SK-N-SH (cell line): ENCODE results near the gene NRCAM. TPM values are rescaled to one million over a fixed set of nuclear protein-coding genes. Genes with fewer than 3 reads are reported as not detected.

Experiments
- CTCF ChIA-PET: fragments of 300-600, 350-600 bp; formaldehyde crosslinking; extraction: SDS; loops from one replicate; lab custom pipeline; 2021; lab: Yijun Ruan, JAX
- POLR2A ChIA-PET: fragments of 350-600 bp; sonication (Branson Sonifier 250); formaldehyde crosslinking; extraction: SDS; loops from one replicate; lab custom pipeline; 2020; ENCODE audit warnings: antibody characterized with exemption, inconsistent platforms; lab: Yijun Ruan, JAX
- DNase-seq: peaks from one replicate; pipeline ENCODE4 v3.0.0; 2012
- H2AFZ ChIP-seq: fragments of 200-600 bp; sonication (generic); 2 replicates; pipeline ENCODE4 v1.8.1; 2016; ENCODE audit warnings: antibody characterized with exemption, mild to moderate bottlenecking, low read depth
- H3F3A ChIP-seq: fragments of 200-600 bp; sonication (generic); replicated peaks from 2 replicates; pipeline ENCODE3; 2016; ENCODE audit warnings: antibody characterized with exemption, mild to moderate bottlenecking; ENCODE audit not compliant: insufficient read depth
- H3K27ac ChIP-seq, 2 experiments: fragments of 200-500 bp in 1 of 2; fragments of 200-600 bp in 1 of 2; sonication (Bioruptor generic) in 1 of 2; sonication (generic), shearing (Covaris generic) in 1 of 2; 2 replicates each; pipeline versions ENCODE4 v1.5.1 to v1.6.1; 2014 to 2016; ENCODE audit warnings: low read depth in 2 of 2, inconsistent platforms in 1 of 2, low read length in 1 of 2, mild to moderate bottlenecking in 1 of 2, mixed read lengths in 1 of 2
- H3K27me3 ChIP-seq: fragments of 200-600 bp; sonication (generic), shearing (Covaris generic); 2 replicates; pipeline ENCODE4 v1.6.1; 2016; ENCODE audit warnings: mixed run types; ENCODE audit not compliant: insufficient read depth
- H3K36me3 ChIP-seq, 2 experiments: fragments of 200-500 bp in 1 of 2; fragments of 200-600 bp in 1 of 2; sonication (Bioruptor generic) in 1 of 2; sonication (generic) in 1 of 2; replicated peaks in 1 of 2; 2 replicates each; pipeline versions ENCODE3 to v1.5.1; 2014 to 2016; ENCODE audit warnings: low read length in 1 of 2, mild to moderate bottlenecking in 1 of 2; ENCODE audit not compliant: insufficient read depth in 2 of 2, control insufficient read depth in 1 of 2
- H3K4me1 ChIP-seq, 2 experiments: fragments of 200-500 bp in 1 of 2; fragments of 200-600 bp in 1 of 2; sonication (Bioruptor generic) in 1 of 2; sonication (generic), shearing (Covaris generic) in 1 of 2; 2 replicates each; pipeline versions ENCODE4 v1.5.1 to v1.6.1; 2014 to 2016; ENCODE audit warnings: low read depth in 1 of 2, low read length in 1 of 2, mixed run types in 1 of 2; ENCODE audit not compliant: insufficient read depth in 2 of 2, control insufficient read depth in 1 of 2
- H3K4me2 ChIP-seq: fragments of 200-600 bp; sonication (generic), shearing (Covaris generic); 2 replicates; pipeline ENCODE4 v1.6.1; 2017; ENCODE audit warnings: mixed run types
- H3K4me3 ChIP-seq, 2 experiments: fragments of 200-500 bp in 1 of 2; fragments of 200-600 bp in 1 of 2; sonication (Bioruptor generic) in 1 of 2; sonication (generic), shearing (Covaris generic) in 1 of 2; 2 replicates each; pipeline versions ENCODE4 v1.5.1 to v1.8.1; 2014 to 2016; ENCODE audit warnings: low read depth in 2 of 2, inconsistent platforms in 1 of 2, low read length in 1 of 2, mild to moderate bottlenecking in 1 of 2, mixed read lengths in 1 of 2, moderate library complexity in 1 of 2
- H3K79me2 ChIP-seq: fragments of 200-600 bp; sonication (generic); 2 replicates; pipeline ENCODE4 v1.8.1; 2017; ENCODE audit warnings: mild to moderate bottlenecking; ENCODE audit not compliant: insufficient read depth
- H3K9ac ChIP-seq: fragments of 200-600 bp; sonication (generic); 2 replicates; pipeline ENCODE4 v1.6.1; 2017; ENCODE audit warnings: mixed run types
- H3K9me2 ChIP-seq: fragments of 200-600 bp; sonication (generic); 2 replicates; pipeline ENCODE4 v1.6.1; 2017; ENCODE audit warnings: mixed run types
- H3K9me3 ChIP-seq: fragments of 200-600 bp; sonication (generic); 2 replicates; pipeline ENCODE4 v1.6.1; 2017; ENCODE audit warnings: mixed run types, mild to moderate bottlenecking, moderate library complexity
- H4K20me1 ChIP-seq: fragments of 200-600 bp; sonication (generic); 2 replicates; pipeline ENCODE4 v1.6.1; 2017; ENCODE audit warnings: mild to moderate bottlenecking, mixed run types; ENCODE audit not compliant: insufficient read depth
- EP300 ChIP-seq, 2 experiments: IDR thresholded peaks; 2 replicates each; pipeline versions ENCODE4 v1.4.0 to v1.6.1; 2012; ENCODE audit warnings: borderline replicate concordance in 1 of 2, low read depth in 1 of 2, low read length in 1 of 2
- EZH2phosphoT487 ChIP-seq: fragments of 200-600 bp; sonication (generic); IDR thresholded peaks from 2 replicates; pipeline ENCODE4 v1.6.1; 2017; ENCODE audit warnings: low read depth, mixed run types, mild to moderate bottlenecking, antibody characterized with exemption, moderate library complexity, borderline replicate concordance
- FOSL2 ChIP-seq: IDR thresholded peaks from 2 replicates; pipeline ENCODE4 v1.4.0; 2012; ENCODE audit warnings: low read depth, mild to moderate bottlenecking, moderate library complexity, borderline replicate concordance
- IRF3 ChIP-seq: fragments of 150-350 bp; IDR thresholded peaks from 2 replicates; pipeline ENCODE4 v1.6.1; 2016; ENCODE audit warnings: mild to moderate bottlenecking, low read depth, low read length
- MEF2A ChIP-seq: IDR thresholded peaks from 2 replicates; pipeline ENCODE4 v1.4.0; 2012; ENCODE audit warnings: low read depth, borderline replicate concordance
- NFIC ChIP-seq: IDR thresholded peaks from 2 replicates; pipeline ENCODE4 v1.4.0; 2012; ENCODE audit warnings: borderline replicate concordance
- NRF1 ChIP-seq: IDR thresholded peaks from 2 replicates; pipeline ENCODE4 v1.6.1; 2012; ENCODE audit warnings: low read depth, mild to moderate bottlenecking, low read length
- RAD21 ChIP-seq: IDR thresholded peaks from 2 replicates; pipeline ENCODE4 v1.6.1; 2012; ENCODE audit warnings: mild to moderate bottlenecking, low read length
- RCOR1 ChIP-seq: fragments of 150-350 bp; IDR thresholded peaks from 2 replicates; pipeline ENCODE4 v1.6.1; 2017; ENCODE audit warnings: antibody characterized with exemption, low read length
- SMC3 ChIP-seq: IDR thresholded peaks from 2 replicates; pipeline ENCODE4 v1.6.1; 2012; ENCODE audit warnings: low read depth, low read length, improper control_type of control experiment
- YY1 ChIP-seq: IDR thresholded peaks from 2 replicates; pipeline ENCODE4 v1.4.0; 2012; ENCODE audit warnings: low read depth, mild to moderate bottlenecking
- WGBS: methylation state at CpG from one replicate; pipeline ENCODE4 v1.1.6; 2017; ENCODE audit warnings: low lambda C conversion rate; 5-methylcytosine and 5-hydroxymethylcytosine counted together
- polyA plus RNA-seq, 3 experiments: library from polyadenylated mRNA; depleted of rRNA; stranded (reverse); fragments of >200 nt; gene quantifications; 2 replicates each; pipeline ENCODE4 v1.2.3, GENCODE V29; 2012

The NRCAM gene
- polyA plus RNA-seq, 1 of the 3 experiments (the other 2 are of a cell fraction) = 1.1 TPM

- Histone ChIP-seq H3K27me3 (no peaks in the 10 kb centered on the region), H3K79me2 (no peaks in the 10 kb centered on the region), H3F3A (peaks cover 16% of the 10 kb centered on the region), H3K4me3 (no peak overlapping the region), H3K9ac (no peak overlapping the region), H3K9me3 (no peaks in the 10 kb centered on the region), H3K27ac (no peak overlapping the region), H4K20me1 (no peaks in the 10 kb centered on the region), H3K4me1 (peaks cover 0 to 5% of the 10 kb centered on the region in 2 experiments; a peak in 1 of 4 replicates), H3K36me3 (peaks cover 48 to 54% of the 10 kb centered on the region in 2 experiments), H3K4me2 (no peak overlapping the region), H2AFZ (no peak overlapping the region), H3K9me2 (0 out of 2 replicates have a peak, but pooled peaks cover 2% of the 10 kb centered on the region)
- no peak for DNase-seq
- ChIA-PET POLR2A (no interaction called here), CTCF (interaction anchor here (0.7 to 4.1 kb wide), 5 partner anchors 10 to 535 kb away, joined by 3 to 33 read pairs (median 3); no protein-coding TSS in a partner anchor)
- TF ChIP-seq IRF3 (no peak), MEF2A (no peak), RAD21 (no peak), EZH2phosphoT487 (no peak), RCOR1 (no peak), EP300 (IDR thresholded peaks at IDR 0.05; ENCODE audit: borderline replicate concordance in 1 of 2, low read depth in 1 of 2, low read length in 1 of 2) (no peak), NFIC (no peak), YY1 (no peak)
These were observed 31.4 kb upstream of the NRCAM start for GRCh38 chr7:108487646-108488045.

GRCh38 chr7:108486291-108486966 is 30.2 kb upstream of the NRCAM start:
- 84% methylated on average over 5 of the region's 5 CpGs for WGBS
- no peak overlapping the region for H3K4me3 ChIP-seq
- no peak overlapping the region for H2AFZ ChIP-seq
- ChIA-PET CTCF (interaction anchor here (0.8 to 4.1 kb wide), 8 partner anchors 11 to 377 kb away, joined by 3 to 33 read pairs (median 4); no protein-coding TSS in a partner anchor), POLR2A (no interaction called here)
- TF ChIP-seq FOSL2 (0 out of 2 replicates have a peak, but pooled peaks have one; percentile 5), RCOR1 (no peak), NRF1 (no peak), SMC3 (no peak)
- H3K4me1 ChIP-seq = peaks cover 0 to 5% of the 10 kb centered on the region in 2 experiments; a peak in 1 of 4 replicates
- H3K79me2 ChIP-seq = no peaks in the 10 kb centered on the region
- no peaks in the 10 kb centered on the region for H3K27me3 ChIP-seq
- H3K4me2 ChIP-seq = no peak overlapping the region
- H3K9me3 ChIP-seq = no peaks in the 10 kb centered on the region
- no peak overlapping the region for H3K9ac ChIP-seq
- no peak for DNase-seq
- no peaks in the 10 kb centered on the region for H4K20me1 ChIP-seq
- peaks cover 16% of the 10 kb centered on the region for H3F3A ChIP-seq
- H3K36me3 ChIP-seq = peaks cover 48 to 54% of the 10 kb centered on the region in 2 experiments
- H3K27ac ChIP-seq = no peak overlapping the region
- H3K9me2 ChIP-seq = 0 out of 2 replicates have a peak, but pooled peaks cover 3% of the 10 kb centered on the region
